Measurements from ENCODE around the gene PDE2A. TPM values are rescaled to one million over a fixed set of nuclear protein-coding genes. Genes with fewer than 3 reads are reported as not detected.

The PDE2A gene
- total and polyA plus RNA-seq, 2 donors (not counting 3 experiments of a cell fraction or from before 2014, with no cell fraction given) = 14.8 to 16.8 TPM

DNA sequence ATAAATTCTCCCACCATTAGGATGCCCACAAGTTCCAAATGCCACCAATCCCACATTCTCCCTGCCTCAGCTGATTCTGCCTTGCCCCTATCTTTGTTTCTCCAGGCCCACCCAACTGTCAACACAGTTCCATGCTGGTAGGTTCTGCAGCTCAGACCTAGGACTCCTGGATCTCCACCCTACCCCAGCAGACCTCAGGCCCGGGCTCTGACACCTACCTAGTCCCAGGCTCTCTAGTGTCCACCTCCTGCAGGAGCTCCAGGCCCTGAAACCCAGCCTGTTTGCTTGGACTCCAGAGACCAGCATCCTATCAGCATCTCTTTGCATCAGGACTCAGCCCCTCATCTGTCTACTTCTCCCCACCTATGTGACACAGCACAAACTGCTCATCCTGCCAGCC, 86.5 kb downstream of the PDE2A start:
- Histone ChIP-seq H4K20me1 (replicated peaks; ENCODE audit: control insufficient read depth, extremely low read depth, insufficient read depth, low read length) (no peaks in the 10 kb centered on the region), H3K4me2 (ENCODE audit: insufficient read depth, low read length) (no peak overlapping the region), H2AFZ (ENCODE audit: low read depth, low read length) (no peak overlapping the region), H3K4me1 (ENCODE audit: control insufficient read depth, extremely low read depth, insufficient read depth, low read length) (no peaks in the 10 kb centered on the region), H3K27me3 (ENCODE audit: control insufficient read depth in 2 of 2, insufficient read depth in 2 of 2, low read length in 2 of 2) (peaks cover 9 to 15% of the 10 kb centered on the region in 2 experiments), H3K9me1 (replicated peaks; ENCODE audit: control insufficient read depth, extremely low read depth, insufficient read depth, low read length) (no peaks in the 10 kb centered on the region), H3K9me3 (replicated peaks; ENCODE audit: control insufficient read depth, insufficient read depth, low read length) (no peaks in the 10 kb centered on the region), H3K9ac (replicated peaks; ENCODE audit: extremely low read depth, insufficient read depth, low read length) (no peak overlapping the region), H3K4me3 (replicated peaks in 1 of 3; ENCODE audit: insufficient read depth in 1 of 3, low read depth in 1 of 3, low read length in 3 of 3) (no peak overlapping the region), H3K79me2 (ENCODE audit: control insufficient read depth, insufficient read depth, low read length) (no peaks in the 10 kb centered on the region), H3K27ac (ENCODE audit: insufficient read depth, low read depth, low read length) (no peak overlapping the region), H3K36me3 (ENCODE audit: control insufficient read depth in 2 of 2, extremely low read depth in 1 of 2, insufficient read depth in 2 of 2, low read length in 2 of 2) (no peaks in the 10 kb centered on the region)
- no peak for DNase-seq (ENCODE audit: low read depth, low spot score)
- no peak for FAIRE-seq
- no TSS peak for BruUV-seq (replicated peaks)
- intact Hi-C loops (cut with micrococcal nuclease) = loop anchor here (5.0 kb wide), 1 partner anchor 205 kb away; the partner anchor contains the start of gene STARD10
- CTCF ChIA-PET = interaction anchor here (0.9 to 10.6 kb wide), 8 partner anchors 11 to 649 kb away, joined by 4 to 339 read pairs (median 15); no protein-coding TSS in a partner anchor
- dilution Hi-C loops (cut with MboI; ENCODE audit: extremely low pct_ligation_motif_present, low sequenced_read_pairs) = no loop called here
- POLR2A ChIA-PET = no interaction called here
- TF ChIP-seq, protein P1, sequence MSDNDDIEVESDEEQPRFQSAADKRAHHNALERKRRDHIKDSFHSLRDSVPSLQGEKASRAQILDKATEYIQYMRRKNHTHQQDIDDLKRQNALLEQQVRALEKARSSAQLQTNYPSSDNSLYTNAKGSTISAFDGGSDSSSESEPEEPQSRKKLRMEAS (IDR thresholded peaks at IDR 0.05; ENCODE audit: insufficient read depth, insufficient read length) = no peak
- TF ChIP-seq EZH2 (IDR thresholded peaks at IDR 0.05; ENCODE audit: borderline replicate concordance, low read depth, low read length, severe bottlenecking) = no peak
- no peak for TF ChIP-seq GATA2 (IDR thresholded peaks at IDR 0.05; ENCODE audit: insufficient read depth, insufficient read length, low read depth, low read length)
- TF ChIP-seq MYC (IDR thresholded peaks at IDR 0.05; ENCODE audit: low read depth, low read length) = no peak
- TF ChIP-seq POLR2AphosphoS5 (IDR thresholded peaks at IDR 0.05; ENCODE audit: insufficient read depth, low read depth, low read length) = no peak
- TF ChIP-seq FOS (IDR thresholded peaks at IDR 0.05; ENCODE audit: borderline replicate concordance, insufficient read depth, low read length) = no peak
- no peak for TF ChIP-seq JUN (IDR thresholded peaks at IDR 0.05; ENCODE audit: borderline replicate concordance, insufficient read depth, insufficient read length, low read depth)
- TF ChIP-seq POLR2A (IDR thresholded peaks at IDR 0.05; ENCODE audit: low read depth, low read length) = no peak
- TF ChIP-seq, protein P2, sequence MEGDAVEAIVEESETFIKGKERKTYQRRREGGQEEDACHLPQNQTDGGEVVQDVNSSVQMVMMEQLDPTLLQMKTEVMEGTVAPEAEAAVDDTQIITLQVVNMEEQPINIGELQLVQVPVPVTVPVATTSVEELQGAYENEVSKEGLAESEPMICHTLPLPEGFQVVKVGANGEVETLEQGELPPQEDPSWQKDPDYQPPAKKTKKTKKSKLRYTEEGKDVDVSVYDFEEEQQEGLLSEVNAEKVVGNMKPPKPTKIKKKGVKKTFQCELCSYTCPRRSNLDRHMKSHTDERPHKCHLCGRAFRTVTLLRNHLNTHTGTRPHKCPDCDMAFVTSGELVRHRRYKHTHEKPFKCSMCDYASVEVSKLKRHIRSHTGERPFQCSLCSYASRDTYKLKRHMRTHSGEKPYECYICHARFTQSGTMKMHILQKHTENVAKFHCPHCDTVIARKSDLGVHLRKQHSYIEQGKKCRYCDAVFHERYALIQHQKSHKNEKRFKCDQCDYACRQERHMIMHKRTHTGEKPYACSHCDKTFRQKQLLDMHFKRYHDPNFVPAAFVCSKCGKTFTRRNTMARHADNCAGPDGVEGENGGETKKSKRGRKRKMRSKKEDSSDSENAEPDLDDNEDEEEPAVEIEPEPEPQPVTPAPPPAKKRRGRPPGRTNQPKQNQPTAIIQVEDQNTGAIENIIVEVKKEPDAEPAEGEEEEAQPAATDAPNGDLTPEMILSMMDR (IDR thresholded peaks at IDR 0.05; ENCODE audit: extremely low read depth in 1 of 2, insufficient read depth in 1 of 2, low read depth in 1 of 2, low read length in 2 of 2) = no peak

Data from endothelial cell of umbilical vein (primary cell).